HG03342 (cell line): Measurements from ENCODE around the gene STH.

Experiments
- ATAC-seq: cut with Tn5 transposase; IDR thresholded peaks from one replicate; pipeline ENCODE4 v1.9.1; 2021; ENCODE audit warnings: mild to moderate bottlenecking, moderate library complexity; ENCODE audit not compliant: unreplicated experiment

Gene STH

GRCh38 chr17:46042925-46043324, 43.9 kb downstream of the STH start:
- ATAC-seq = no peak

DNA sequence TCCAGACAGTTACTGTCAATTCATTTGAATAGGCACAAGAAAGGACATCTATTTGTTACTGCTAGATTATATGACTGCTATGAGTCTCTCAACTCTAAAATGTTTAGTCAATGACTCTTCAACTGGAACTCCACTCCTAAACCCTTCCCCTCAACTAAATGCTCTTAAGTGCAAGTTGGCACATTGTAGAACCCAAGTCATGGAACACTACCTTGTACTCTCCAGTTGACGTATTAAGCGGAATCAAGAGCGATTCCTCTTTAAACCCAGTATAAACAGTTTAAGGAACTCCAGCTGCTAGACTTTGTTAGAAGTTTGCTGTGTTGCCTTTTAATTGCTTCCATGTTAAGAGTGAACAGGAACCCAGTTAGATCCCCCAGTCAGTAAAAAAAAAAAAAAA, 44.6 kb downstream of the STH start:
- ATAC-seq = no peak

GRCh38 chr17:46044286-46044928, 45.4 kb downstream of the STH start:
- ATAC-seq = no peak

DNA sequence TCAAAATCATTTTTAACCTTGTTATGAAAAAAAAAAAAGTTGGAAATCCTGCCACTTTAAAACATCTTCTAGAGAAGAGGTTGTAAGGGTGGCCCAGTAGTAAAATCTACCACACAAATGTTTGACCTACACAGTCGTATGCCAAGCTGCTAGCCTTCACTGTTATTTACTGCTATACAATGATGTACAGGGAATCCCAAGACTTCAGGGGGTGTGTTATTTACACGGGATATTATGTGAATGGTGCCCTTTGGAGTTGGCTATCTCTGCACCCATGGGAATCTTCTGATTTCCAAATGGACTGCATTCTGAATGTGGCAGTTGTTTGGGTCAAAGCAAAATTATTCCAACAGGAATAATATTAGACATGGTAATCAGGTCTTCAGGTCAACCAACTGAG, 45.9 kb downstream of the STH start:
- ATAC-seq = no peak

- no peak for ATAC-seq
Observed at GRCh38 chr17:46045639-46046038, 46.6 kb downstream of the STH start.

DNA sequence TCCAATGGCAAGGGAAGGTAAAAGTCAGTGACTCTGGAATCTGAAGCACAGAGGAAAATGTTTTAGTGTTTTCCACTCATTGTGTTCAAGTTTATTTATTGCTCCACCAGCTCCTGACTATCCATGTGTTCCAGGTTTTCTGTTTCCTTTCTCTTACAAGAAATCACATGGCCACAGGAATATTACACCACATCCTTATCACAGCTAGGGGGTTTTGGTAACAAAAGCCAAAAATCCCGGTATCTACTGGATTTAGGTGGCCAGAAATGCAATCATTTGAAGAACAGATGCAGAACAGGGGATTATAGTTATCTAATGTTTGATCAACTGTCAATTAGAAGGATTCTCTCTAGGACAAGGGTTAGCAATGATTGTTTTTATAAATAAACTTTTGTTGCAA, 47.9 kb downstream of the STH start:
- ATAC-seq = no peak

GRCh38 chr17:46047398-46047797, 48.3 kb downstream of the STH start:
- no peak for ATAC-seq

GRCh38 chr17:46047856-46048255, 48.8 kb downstream of the STH start:
- no peak for ATAC-seq
